Measurements from ENCODE around the gene GSTO1. TPM values are rescaled to one million over a fixed set of nuclear protein-coding genes. Genes with fewer than 3 reads are reported as not detected.

The GSTO1 gene
- total and polyA plus RNA-seq, 2 of the 13 experiments (the other 11 are each of a cell fraction or from before 2014, with no cell fraction given): 228 to 300 TPM

GRCh38 chr10:104231784-104232612 lies 22.7 kb upstream of the GSTO1 start, which contains the start of gene CFAP43 (continued):
- TF ChIP-seq, protein P1, sequence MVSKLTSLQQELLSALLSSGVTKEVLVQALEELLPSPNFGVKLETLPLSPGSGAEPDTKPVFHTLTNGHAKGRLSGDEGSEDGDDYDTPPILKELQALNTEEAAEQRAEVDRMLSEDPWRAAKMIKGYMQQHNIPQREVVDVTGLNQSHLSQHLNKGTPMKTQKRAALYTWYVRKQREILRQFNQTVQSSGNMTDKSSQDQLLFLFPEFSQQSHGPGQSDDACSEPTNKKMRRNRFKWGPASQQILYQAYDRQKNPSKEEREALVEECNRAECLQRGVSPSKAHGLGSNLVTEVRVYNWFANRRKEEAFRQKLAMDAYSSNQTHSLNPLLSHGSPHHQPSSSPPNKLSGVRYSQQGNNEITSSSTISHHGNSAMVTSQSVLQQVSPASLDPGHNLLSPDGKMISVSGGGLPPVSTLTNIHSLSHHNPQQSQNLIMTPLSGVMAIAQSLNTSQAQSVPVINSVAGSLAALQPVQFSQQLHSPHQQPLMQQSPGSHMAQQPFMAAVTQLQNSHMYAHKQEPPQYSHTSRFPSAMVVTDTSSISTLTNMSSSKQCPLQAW (CRISPR knock-in tag; IDR thresholded peaks at IDR 0.05): no peak
- no peak for TF ChIP-seq ZNF7 (CRISPR knock-in tag; IDR thresholded peaks at IDR 0.05)
- peak; percentile 96 for TF ChIP-seq ZNF687 (CRISPR knock-in tag; IDR thresholded peaks at IDR 0.05)
- TF ChIP-seq JARID2 (CRISPR knock-in tag; IDR thresholded peaks at IDR 0.05; ENCODE audit: insufficient replicate concordance): no peak
- TF ChIP-seq ZC3H13 (CRISPR knock-in tag; IDR thresholded peaks at IDR 0.05): peak; percentile 81
- peak; percentile 80 for TF ChIP-seq YEATS4 (CRISPR knock-in tag; IDR thresholded peaks at IDR 0.05; ENCODE audit: borderline replicate concordance)
- no peak for TF ChIP-seq ZNF121 (CRISPR knock-in tag; IDR thresholded peaks at IDR 0.05)
- TF ChIP-seq U2AF2 (IDR thresholded peaks at IDR 0.05; ENCODE audit: low read depth, low read length): no peak
- no peak for TF ChIP-seq KDM6A (CRISPR knock-in tag; IDR thresholded peaks at IDR 0.05; ENCODE audit: low read depth)
- TF ChIP-seq ELF3 (CRISPR knock-in tag; IDR thresholded peaks at IDR 0.05): 0 out of 2 replicates have a peak, but pooled peaks have one; percentile 11
- no peak for TF ChIP-seq NFE2 (CRISPR knock-in tag; IDR thresholded peaks at IDR 0.05)
- peak; percentile 64; the same call in 1 of the 2 replicates for TF ChIP-seq ZNF788 (CRISPR knock-in tag; IDR thresholded peaks at IDR 0.05; ENCODE audit: borderline replicate concordance)
- TF ChIP-seq ZNF883 (CRISPR knock-in tag; IDR thresholded peaks at IDR 0.05; ENCODE audit: not compliant biosample characterization): peak; percentile 91
- peak; percentile 93 for TF ChIP-seq NFKB2 (CRISPR knock-in tag; IDR thresholded peaks at IDR 0.05; ENCODE audit: borderline replicate concordance)
- TF ChIP-seq, protein P2, sequence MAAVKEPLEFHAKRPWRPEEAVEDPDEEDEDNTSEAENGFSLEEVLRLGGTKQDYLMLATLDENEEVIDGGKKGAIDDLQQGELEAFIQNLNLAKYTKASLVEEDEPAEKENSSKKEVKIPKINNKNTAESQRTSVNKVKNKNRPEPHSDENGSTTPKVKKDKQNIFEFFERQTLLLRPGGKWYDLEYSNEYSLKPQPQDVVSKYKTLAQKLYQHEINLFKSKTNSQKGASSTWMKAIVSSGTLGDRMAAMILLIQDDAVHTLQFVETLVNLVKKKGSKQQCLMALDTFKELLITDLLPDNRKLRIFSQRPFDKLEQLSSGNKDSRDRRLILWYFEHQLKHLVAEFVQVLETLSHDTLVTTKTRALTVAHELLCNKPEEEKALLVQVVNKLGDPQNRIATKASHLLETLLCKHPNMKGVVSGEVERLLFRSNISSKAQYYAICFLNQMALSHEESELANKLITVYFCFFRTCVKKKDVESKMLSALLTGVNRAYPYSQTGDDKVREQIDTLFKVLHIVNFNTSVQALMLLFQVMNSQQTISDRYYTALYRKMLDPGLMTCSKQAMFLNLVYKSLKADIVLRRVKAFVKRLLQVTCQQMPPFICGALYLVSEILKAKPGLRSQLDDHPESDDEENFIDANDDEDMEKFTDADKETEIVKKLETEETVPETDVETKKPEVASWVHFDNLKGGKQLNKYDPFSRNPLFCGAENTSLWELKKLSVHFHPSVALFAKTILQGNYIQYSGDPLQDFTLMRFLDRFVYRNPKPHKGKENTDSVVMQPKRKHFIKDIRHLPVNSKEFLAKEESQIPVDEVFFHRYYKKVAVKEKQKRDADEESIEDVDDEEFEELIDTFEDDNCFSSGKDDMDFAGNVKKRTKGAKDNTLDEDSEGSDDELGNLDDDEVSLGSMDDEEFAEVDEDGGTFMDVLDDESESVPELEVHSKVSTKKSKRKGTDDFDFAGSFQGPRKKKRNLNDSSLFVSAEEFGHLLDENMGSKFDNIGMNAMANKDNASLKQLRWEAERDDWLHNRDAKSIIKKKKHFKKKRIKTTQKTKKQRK (IDR thresholded peaks at IDR 0.05; ENCODE audit: low read length): no peak
- TF ChIP-seq, protein P3, sequence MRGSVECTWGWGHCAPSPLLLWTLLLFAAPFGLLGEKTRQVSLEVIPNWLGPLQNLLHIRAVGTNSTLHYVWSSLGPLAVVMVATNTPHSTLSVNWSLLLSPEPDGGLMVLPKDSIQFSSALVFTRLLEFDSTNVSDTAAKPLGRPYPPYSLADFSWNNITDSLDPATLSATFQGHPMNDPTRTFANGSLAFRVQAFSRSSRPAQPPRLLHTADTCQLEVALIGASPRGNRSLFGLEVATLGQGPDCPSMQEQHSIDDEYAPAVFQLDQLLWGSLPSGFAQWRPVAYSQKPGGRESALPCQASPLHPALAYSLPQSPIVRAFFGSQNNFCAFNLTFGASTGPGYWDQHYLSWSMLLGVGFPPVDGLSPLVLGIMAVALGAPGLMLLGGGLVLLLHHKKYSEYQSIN (CRISPR knock-in tag; IDR thresholded peaks at IDR 0.05; ENCODE audit: borderline replicate concordance): no peak
- no peak for TF ChIP-seq ZNF513 (CRISPR knock-in tag; conservative IDR thresholded peaks at IDR 0.05)

Data from HepG2 (cell line).